MM.1S (cell line): ENCODE measurements around the gene TXLNG.

Experiments
- DNase-seq: peaks from one replicate; pipeline ENCODE4 v3.0.0-alpha.2; 2015
- H2AFZ ChIP-seq: fragments of 300-600 bp; sonication (generic); 2 replicates; pipeline ENCODE4 v1.6.0; 2016; ENCODE audit warnings: antibody characterized with exemption, low read length
- H3F3A ChIP-seq: fragments of 300-600 bp; sonication (generic); 2 replicates; pipeline ENCODE4 v1.6.1; 2016; ENCODE audit warnings: mild to moderate bottlenecking, antibody characterized with exemption, low read length, moderate library complexity, mixed read lengths; ENCODE audit not compliant: insufficient read depth
- H3K27ac ChIP-seq: fragments of 300-600 bp; sonication (generic); 2 replicates; pipeline ENCODE4 v1.5.1; 2016; ENCODE audit warnings: mild to moderate bottlenecking, low read length
- H3K27me3 ChIP-seq: fragments of 300-600 bp; sonication (generic); replicated peaks from 2 replicates; pipeline ENCODE4 v1.6.0; 2016; ENCODE audit warnings: low read length; ENCODE audit not compliant: insufficient read depth
- H3K36me3 ChIP-seq: fragments of 300-600 bp; sonication (generic); replicated peaks from 2 replicates; pipeline ENCODE4 v1.6.1; 2016; ENCODE audit warnings: mild to moderate bottlenecking, low read length, mixed read lengths; ENCODE audit not compliant: insufficient read depth
- H3K4me1 ChIP-seq: fragments of 300-600 bp; sonication (generic); 2 replicates; pipeline ENCODE4 v1.6.1; 2016; ENCODE audit warnings: low read length, mixed read lengths
- H3K4me2 ChIP-seq: fragments of 300-600 bp; sonication (generic); 2 replicates; pipeline ENCODE4 v1.6.0; 2016; ENCODE audit warnings: low read depth, low read length
- H3K4me3 ChIP-seq: fragments of 300-600 bp; sonication (generic); 2 replicates; pipeline ENCODE4 v1.5.1; 2016; ENCODE audit warnings: low read length, mixed read lengths
- H3K79me2 ChIP-seq: fragments of 300-600 bp; sonication (generic); 2 replicates; pipeline ENCODE4 v1.6.1; 2016; ENCODE audit warnings: mixed run types, low read length, mixed read lengths
- H3K9ac ChIP-seq: fragments of 300-600 bp; sonication (generic); 2 replicates; pipeline ENCODE4 v1.6.1; 2016; ENCODE audit warnings: low read length, mixed read lengths
- H3K9me2 ChIP-seq: fragments of 300-600 bp; sonication (generic); replicated peaks from 2 replicates; pipeline ENCODE4 v1.6.1; 2016; ENCODE audit warnings: mild to moderate bottlenecking, low read length, mixed read lengths; ENCODE audit not compliant: insufficient read depth
- H3K9me3 ChIP-seq: fragments of 300-600 bp; sonication (generic); replicated peaks from 2 replicates; pipeline ENCODE4 v1.6.1; 2016; ENCODE audit warnings: mild to moderate bottlenecking, low read length, mixed read lengths; ENCODE audit not compliant: insufficient read depth
- H4K20me1 ChIP-seq: fragments of 300-600 bp; sonication (generic); 2 replicates; pipeline ENCODE4 v1.6.1; 2016; ENCODE audit warnings: mild to moderate bottlenecking, low read length, moderate library complexity, mixed read lengths; ENCODE audit not compliant: insufficient read depth
- EZH2 ChIP-seq: fragments of 300-600 bp; sonication (generic); optimal IDR thresholded peaks from 2 replicates; pipeline ENCODE3; 2017; ENCODE audit warnings: low read depth, mild to moderate bottlenecking, antibody characterized with exemption, low read length, mixed read lengths
- EZH2phosphoT487 ChIP-seq: fragments of 300-600 bp; sonication (generic); IDR thresholded peaks from 2 replicates; pipeline ENCODE4 v1.6.1; 2018; ENCODE audit warnings: antibody characterized with exemption, low read length
- TF ChIP-seq, protein P1 (sequence below): fragments of 300-600 bp; sonication (generic); IDR thresholded peaks from 2 replicates; pipeline ENCODE4 v1.5.1; 2016; ENCODE audit warnings: antibody characterized with exemption, low read length, mixed read lengths

The TXLNG gene

DNA sequence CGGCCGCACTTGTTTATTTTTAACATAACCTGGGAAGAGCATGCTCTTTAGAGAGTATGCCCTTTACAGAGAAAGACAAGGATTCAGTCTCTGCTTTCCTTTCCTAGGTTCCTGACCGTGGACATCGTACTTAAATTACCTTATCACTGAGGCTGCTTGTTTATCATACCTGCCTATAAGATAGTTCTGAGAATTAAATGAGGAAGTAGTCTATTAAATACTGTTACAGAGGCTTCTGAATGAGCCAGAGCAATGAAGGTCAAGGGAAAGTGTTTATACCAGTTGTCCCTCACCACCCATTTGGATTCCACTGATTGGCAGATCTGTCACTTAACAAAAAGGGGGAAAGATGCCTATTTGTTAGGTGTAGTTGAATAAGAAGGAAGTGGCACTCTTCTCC is 10.0 kb downstream of the TXLNG start:
- Histone ChIP-seq H3K27me3 (no peaks in the 10 kb centered on the region), H3K4me2 (no peak overlapping the region), H3F3A (no peaks in the 10 kb centered on the region), H3K27ac (no peak overlapping the region), H3K4me1 (no peaks in the 10 kb centered on the region), H3K9me3 (no peaks in the 10 kb centered on the region), H4K20me1 (no peaks in the 10 kb centered on the region), H2AFZ (no peak overlapping the region), H3K36me3 (no peaks in the 10 kb centered on the region), H3K9me2 (no peaks in the 10 kb centered on the region), H3K4me3 (no peak overlapping the region), H3K9ac (no peak overlapping the region), H3K79me2 (peaks cover 75% of the 10 kb centered on the region)
- no peak for TF ChIP-seq EZH2phosphoT487
- TF ChIP-seq EZH2 = no peak
- TF ChIP-seq, protein P1, sequence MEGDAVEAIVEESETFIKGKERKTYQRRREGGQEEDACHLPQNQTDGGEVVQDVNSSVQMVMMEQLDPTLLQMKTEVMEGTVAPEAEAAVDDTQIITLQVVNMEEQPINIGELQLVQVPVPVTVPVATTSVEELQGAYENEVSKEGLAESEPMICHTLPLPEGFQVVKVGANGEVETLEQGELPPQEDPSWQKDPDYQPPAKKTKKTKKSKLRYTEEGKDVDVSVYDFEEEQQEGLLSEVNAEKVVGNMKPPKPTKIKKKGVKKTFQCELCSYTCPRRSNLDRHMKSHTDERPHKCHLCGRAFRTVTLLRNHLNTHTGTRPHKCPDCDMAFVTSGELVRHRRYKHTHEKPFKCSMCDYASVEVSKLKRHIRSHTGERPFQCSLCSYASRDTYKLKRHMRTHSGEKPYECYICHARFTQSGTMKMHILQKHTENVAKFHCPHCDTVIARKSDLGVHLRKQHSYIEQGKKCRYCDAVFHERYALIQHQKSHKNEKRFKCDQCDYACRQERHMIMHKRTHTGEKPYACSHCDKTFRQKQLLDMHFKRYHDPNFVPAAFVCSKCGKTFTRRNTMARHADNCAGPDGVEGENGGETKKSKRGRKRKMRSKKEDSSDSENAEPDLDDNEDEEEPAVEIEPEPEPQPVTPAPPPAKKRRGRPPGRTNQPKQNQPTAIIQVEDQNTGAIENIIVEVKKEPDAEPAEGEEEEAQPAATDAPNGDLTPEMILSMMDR = no peak
- DNase-seq = no peak

DNA sequence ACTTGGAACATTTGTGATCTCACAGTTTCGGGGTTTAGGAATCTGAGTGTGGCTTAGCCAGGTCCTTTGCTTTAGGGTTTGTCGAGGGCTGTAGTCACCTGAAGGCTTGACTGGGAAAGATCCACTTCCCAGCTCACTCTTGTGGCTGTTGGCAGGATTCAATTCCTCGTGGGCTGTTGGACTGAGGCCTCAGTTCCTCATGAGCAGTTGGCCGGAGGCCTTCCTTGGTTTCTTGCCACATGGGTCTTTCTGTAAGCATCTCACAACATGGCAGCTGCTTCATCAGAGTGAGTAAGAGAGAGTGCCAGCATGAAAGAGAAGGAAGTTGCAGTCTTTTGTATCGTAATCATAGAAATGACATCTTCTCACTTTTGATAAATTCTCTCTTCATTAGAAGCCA is 11.1 kb downstream of the TXLNG start:
- Histone ChIP-seq H4K20me1 (no peaks in the 10 kb centered on the region), H3K36me3 (no peaks in the 10 kb centered on the region)
- TF ChIP-seq, protein P1 = no peak
- no peak for TF ChIP-seq EZH2
- no peak for TF ChIP-seq EZH2phosphoT487

DNA sequence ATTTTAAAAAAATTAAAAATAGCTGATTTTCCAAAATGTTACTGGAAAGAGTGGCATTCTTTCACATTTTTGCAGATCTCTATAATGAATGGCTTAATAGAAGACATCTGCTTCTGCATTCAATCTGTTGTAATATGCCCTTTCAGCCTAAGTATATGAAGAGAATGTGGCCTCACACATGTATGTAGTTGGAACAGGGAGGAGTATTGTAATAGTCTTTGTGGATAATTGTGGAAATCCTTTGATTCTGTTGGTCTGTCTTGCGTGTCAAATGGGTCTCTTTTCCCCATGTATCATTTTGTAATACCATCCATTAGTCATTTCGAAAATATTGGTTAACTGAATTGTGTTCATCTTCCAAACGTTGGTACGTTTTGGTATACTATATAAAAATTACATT is 11.6 kb downstream of the TXLNG start:
- H3K79me2 ChIP-seq = peaks cover 76% of the 10 kb centered on the region
- no peak overlapping the region for H3K4me3 ChIP-seq
- H3K4me2 ChIP-seq = no peak overlapping the region
- no peaks in the 10 kb centered on the region for H3K27me3 ChIP-seq
- no peak overlapping the region for H3K27ac ChIP-seq
- no peak for DNase-seq
- no peak overlapping the region for H3K9ac ChIP-seq
- TF ChIP-seq EZH2phosphoT487 = no peak
- TF ChIP-seq, protein P1 = no peak
- H4K20me1 ChIP-seq = no peaks in the 10 kb centered on the region
- no peaks in the 10 kb centered on the region for H3K9me2 ChIP-seq
- H3F3A ChIP-seq = no peaks in the 10 kb centered on the region
- H3K4me1 ChIP-seq = no peaks in the 10 kb centered on the region
- no peak overlapping the region for H2AFZ ChIP-seq
- H3K36me3 ChIP-seq = no peaks in the 10 kb centered on the region
- H3K9me3 ChIP-seq = no peaks in the 10 kb centered on the region

More for the DNA sequence above, 11.1 kb downstream of the TXLNG start:
- no peak overlapping the region for H3K4me3 ChIP-seq
- no peak overlapping the region for H2AFZ ChIP-seq
- H3K79me2 ChIP-seq = peaks cover 73% of the 10 kb centered on the region
- DNase-seq = no peak
- no peaks in the 10 kb centered on the region for H3K9me2 ChIP-seq
- H3F3A ChIP-seq = no peaks in the 10 kb centered on the region
- H3K9ac ChIP-seq = no peak overlapping the region
- no peak overlapping the region for H3K27ac ChIP-seq
- H3K4me2 ChIP-seq = no peak overlapping the region
- no peaks in the 10 kb centered on the region for H3K27me3 ChIP-seq
- no peaks in the 10 kb centered on the region for H3K4me1 ChIP-seq
- no peaks in the 10 kb centered on the region for H3K9me3 ChIP-seq
